Measurements from ENCODE around the gene RGL2. TPM values are rescaled to one million over a fixed set of nuclear protein-coding genes. Genes with fewer than 3 reads are reported as not detected.
"Not testable (repeated sequence)": the region's sequence is repeated elsewhere in the genome, so short reads cannot be mapped to it uniquely, and the experiment has no call there.

The RGL2 gene
- total and polyA plus RNA-seq, 2 donors (not counting 3 experiments of a cell fraction or from before 2014, with no cell fraction given), result 87.7 to 90.3 TPM

DNA sequence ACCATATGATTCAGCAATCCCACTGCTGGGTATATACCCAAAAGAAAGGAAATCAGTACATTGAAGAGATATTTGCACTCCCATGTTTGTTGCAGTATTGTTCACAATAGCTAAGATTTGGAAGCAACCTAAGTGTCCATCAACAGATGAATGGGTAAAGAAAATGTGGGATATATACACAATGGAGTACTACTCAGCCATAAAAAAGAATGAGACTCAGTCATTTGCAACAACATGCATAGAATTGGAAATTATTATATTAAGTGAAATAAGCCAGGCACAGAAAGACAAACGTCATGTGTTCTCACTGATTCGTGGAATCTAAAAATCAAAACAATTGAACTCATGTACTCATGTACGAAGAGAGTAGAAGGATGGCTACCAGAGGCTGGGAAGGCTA, 36.3 kb downstream of the RGL2 start:
- H4K20me1 ChIP-seq (replicated peaks; ENCODE audit: control insufficient read depth, extremely low read depth, insufficient read depth, low read length); BruUV-seq (replicated peaks); DNase-seq (ENCODE audit: low read depth, low spot score); FAIRE-seq; H3K4me1 ChIP-seq (ENCODE audit: control insufficient read depth, extremely low read depth, insufficient read depth, low read length); intact Hi-C loops (cut with micrococcal nuclease); H3K4me2 ChIP-seq (ENCODE audit: insufficient read depth, low read length); H3K9ac ChIP-seq (replicated peaks; ENCODE audit: extremely low read depth, insufficient read depth, low read length); dilution Hi-C loops (cut with MboI; ENCODE audit: extremely low pct_ligation_motif_present, low sequenced_read_pairs); H3K4me3 ChIP-seq (replicated peaks in 1 of 3; ENCODE audit: insufficient read depth in 1 of 3, low read depth in 1 of 3, low read length in 3 of 3); H2AFZ ChIP-seq (ENCODE audit: low read depth, low read length); H3K27ac ChIP-seq (ENCODE audit: insufficient read depth, low read depth, low read length); H3K9me1 ChIP-seq (replicated peaks; ENCODE audit: control insufficient read depth, extremely low read depth, insufficient read depth, low read length); H3K9me3 ChIP-seq (replicated peaks; ENCODE audit: control insufficient read depth, insufficient read depth, low read length); H3K79me2 ChIP-seq (ENCODE audit: control insufficient read depth, insufficient read depth, low read length); H3K27me3 ChIP-seq (ENCODE audit: control insufficient read depth in 2 of 2, insufficient read depth in 2 of 2, low read length in 2 of 2): not testable (repeated sequence)
- peaks cover 2 to 20% of the 10 kb centered on the region in 2 experiments for H3K36me3 ChIP-seq (ENCODE audit: control insufficient read depth in 2 of 2, extremely low read depth in 1 of 2, insufficient read depth in 2 of 2, low read length in 2 of 2)
- ChIA-PET POLR2A (interaction anchor here (0.9 kb wide), 1 partner anchor 10 kb away, joined by 4 read pairs; the partner anchor contains the start of genes RPS18 and VPS52), CTCF (interaction anchor here (0.6 to 0.8 kb wide), 2 partner anchors 13 to 358 kb away, joined by 3 read pairs; no protein-coding TSS in a partner anchor)

DNA sequence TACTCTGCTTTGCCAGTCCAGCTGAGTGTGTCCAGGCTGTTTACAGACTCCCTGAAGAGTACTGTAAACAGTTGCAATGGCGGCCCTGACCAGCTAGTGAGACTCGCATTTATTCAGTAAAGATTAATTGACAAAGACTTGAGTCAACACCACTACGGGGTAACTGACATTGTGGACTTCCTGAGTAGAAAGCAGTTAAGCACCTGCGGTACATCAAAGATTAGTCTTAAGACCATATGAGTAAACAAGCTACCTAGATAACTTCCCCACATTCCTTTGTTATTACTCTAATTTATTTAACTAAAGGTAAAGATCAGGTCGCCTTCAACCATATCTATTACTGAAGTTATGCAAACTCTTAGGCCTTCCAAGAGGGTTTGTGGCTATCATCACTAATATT, 39.7 kb downstream of the RGL2 start:
- no peak for FAIRE-seq
- Histone ChIP-seq H2AFZ (ENCODE audit: low read depth, low read length) (no peak overlapping the region), H3K4me1 (ENCODE audit: control insufficient read depth, extremely low read depth, insufficient read depth, low read length) (no peaks in the 10 kb centered on the region), H3K9me3 (replicated peaks; ENCODE audit: control insufficient read depth, insufficient read depth, low read length) (no peaks in the 10 kb centered on the region), H3K27ac (ENCODE audit: insufficient read depth, low read depth, low read length) (no peak overlapping the region), H4K20me1 (replicated peaks; ENCODE audit: control insufficient read depth, extremely low read depth, insufficient read depth, low read length) (no peaks in the 10 kb centered on the region), H3K9ac (replicated peaks; ENCODE audit: extremely low read depth, insufficient read depth, low read length) (no peak overlapping the region), H3K4me3 (replicated peaks in 1 of 3; ENCODE audit: insufficient read depth in 1 of 3, low read depth in 1 of 3, low read length in 3 of 3) (no peak overlapping the region), H3K36me3 (ENCODE audit: control insufficient read depth in 2 of 2, extremely low read depth in 1 of 2, insufficient read depth in 2 of 2, low read length in 2 of 2) (peaks cover 2 to 6% of the 10 kb centered on the region in 2 experiments), H3K79me2 (ENCODE audit: control insufficient read depth, insufficient read depth, low read length) (no peaks in the 10 kb centered on the region), H3K4me2 (ENCODE audit: insufficient read depth, low read length) (no peak overlapping the region), H3K9me1 (replicated peaks; ENCODE audit: control insufficient read depth, extremely low read depth, insufficient read depth, low read length) (no peaks in the 10 kb centered on the region), H3K27me3 (ENCODE audit: control insufficient read depth in 2 of 2, insufficient read depth in 2 of 2, low read length in 2 of 2) (no peaks in the 10 kb centered on the region)
- POLR2A ChIA-PET, result no interaction called here
- dilution Hi-C loops (cut with MboI; ENCODE audit: extremely low pct_ligation_motif_present, low sequenced_read_pairs) (no loop called here), intact Hi-C loops (cut with micrococcal nuclease) (no loop called here)
- DNase-seq (ENCODE audit: low read depth, low spot score), result no peak
- CTCF ChIA-PET, result interaction anchor here (1.4 kb wide), 1 partner anchor 391 kb away, joined by 3 read pairs; no protein-coding TSS in a partner anchor
- no TSS peak for BruUV-seq (replicated peaks)
- TF ChIP-seq, protein P1, sequence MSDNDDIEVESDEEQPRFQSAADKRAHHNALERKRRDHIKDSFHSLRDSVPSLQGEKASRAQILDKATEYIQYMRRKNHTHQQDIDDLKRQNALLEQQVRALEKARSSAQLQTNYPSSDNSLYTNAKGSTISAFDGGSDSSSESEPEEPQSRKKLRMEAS (IDR thresholded peaks at IDR 0.05; ENCODE audit: insufficient read depth, insufficient read length), result no peak
- TF ChIP-seq, protein P2, sequence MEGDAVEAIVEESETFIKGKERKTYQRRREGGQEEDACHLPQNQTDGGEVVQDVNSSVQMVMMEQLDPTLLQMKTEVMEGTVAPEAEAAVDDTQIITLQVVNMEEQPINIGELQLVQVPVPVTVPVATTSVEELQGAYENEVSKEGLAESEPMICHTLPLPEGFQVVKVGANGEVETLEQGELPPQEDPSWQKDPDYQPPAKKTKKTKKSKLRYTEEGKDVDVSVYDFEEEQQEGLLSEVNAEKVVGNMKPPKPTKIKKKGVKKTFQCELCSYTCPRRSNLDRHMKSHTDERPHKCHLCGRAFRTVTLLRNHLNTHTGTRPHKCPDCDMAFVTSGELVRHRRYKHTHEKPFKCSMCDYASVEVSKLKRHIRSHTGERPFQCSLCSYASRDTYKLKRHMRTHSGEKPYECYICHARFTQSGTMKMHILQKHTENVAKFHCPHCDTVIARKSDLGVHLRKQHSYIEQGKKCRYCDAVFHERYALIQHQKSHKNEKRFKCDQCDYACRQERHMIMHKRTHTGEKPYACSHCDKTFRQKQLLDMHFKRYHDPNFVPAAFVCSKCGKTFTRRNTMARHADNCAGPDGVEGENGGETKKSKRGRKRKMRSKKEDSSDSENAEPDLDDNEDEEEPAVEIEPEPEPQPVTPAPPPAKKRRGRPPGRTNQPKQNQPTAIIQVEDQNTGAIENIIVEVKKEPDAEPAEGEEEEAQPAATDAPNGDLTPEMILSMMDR (IDR thresholded peaks at IDR 0.05; ENCODE audit: extremely low read depth in 1 of 2, insufficient read depth in 1 of 2, low read depth in 1 of 2, low read length in 2 of 2), result no peak

Data from endothelial cell of umbilical vein (primary cell).